Measurements from ENCODE around the gene PFDN6. TPM values are rescaled to one million over a fixed set of nuclear protein-coding genes. Genes with fewer than 3 reads are reported as not detected.
A peak's percentile ranks its signal among the peaks of the same experiment; 100 is the strongest.

Gene PFDN6
- polyA plus RNA-seq, 1 donor (not counting 4 experiments of a cell fraction or from before 2014, with no cell fraction given) = 106 TPM

GRCh38 chr6:33313709-33314514 lies 24.5 kb downstream of the PFDN6 start, which contains the start of gene TAPBP:
Gene TAPBP (minus strand): TSS chr6:33314078. CDS start chr6:33314041, 37 bp downstream.
- Histone ChIP-seq H3K9ac (ENCODE audit: control insufficient read depth, extremely low read depth, insufficient read depth, low read length) (peak within 1 kb of the TSS; percentile 99), H3K9me1 (ENCODE audit: control insufficient read depth, extremely low read depth, insufficient read depth, low read length) (no peaks in the 10 kb centered on the region), H3K27me3 (ENCODE audit: control insufficient read depth, extremely low read depth, insufficient read depth, low read length) (no peaks in the 10 kb centered on the region), H2AFZ (ENCODE audit: control insufficient read depth, low read length) (peak within 1 kb of the TSS; percentile 76), H3K4me1 (ENCODE audit: control insufficient read depth, extremely low read depth, insufficient read depth, low read length) (peaks cover 23% of the 10 kb centered on the region), H3K27ac (ENCODE audit: control insufficient read depth, insufficient read depth, low read length) (peak within 1 kb of the TSS; percentile 96), H3K9me3 (ENCODE audit: control insufficient read depth, low read depth, low read length) (no peaks in the 10 kb centered on the region), H3K4me2 (ENCODE audit: control insufficient read depth, extremely low read depth, insufficient read depth, low read depth, low read length) (peak within 1 kb of the TSS; percentile 76), H3K4me3 (ENCODE audit: control insufficient read depth in 2 of 3, extremely low read depth in 1 of 3, insufficient read depth in 2 of 3, low read depth in 1 of 3, low read length in 3 of 3) (peak within 1 kb of the TSS; percentile 69 to 95 (median 95)), H4K20me1 (ENCODE audit: control insufficient read depth, extremely low read depth, insufficient read depth, low read length) (no peaks in the 10 kb centered on the region), H3K79me2 (ENCODE audit: control insufficient read depth, insufficient read depth, low read length) (peaks cover 46% of the 10 kb centered on the region), H3K36me3 (ENCODE audit: control insufficient read depth in 2 of 2, extremely low read depth in 1 of 2, insufficient read depth in 2 of 2, low read length in 2 of 2) (peaks cover 10 to 11% of the 10 kb centered on the region in 2 experiments)
- dilution Hi-C loops (cut with MboI; ENCODE audit: extremely low pct_ligation_motif_present, low sequenced_read_pairs) = no loop called here
- DNase-seq (ENCODE audit: low read depth, low spot score) (no peak), FAIRE-seq (no peak)
- no peak for TF ChIP-seq CTCF (optimal IDR thresholded peaks at IDR 0.05 in 1 of 3, IDR thresholded peaks at IDR 0.05 in 1 of 3, conservative IDR thresholded peaks at IDR 0.05 in 1 of 3; ENCODE audit: extremely low read depth in 1 of 3, insufficient read depth in 2 of 3, low read length in 3 of 3)
- no peak for TF ChIP-seq EZH2 (IDR thresholded peaks at IDR 0.05; ENCODE audit: low read length)

GRCh38 chr6:33314515-33314942 lies 25.1 kb downstream of the PFDN6 start:
- H3K36me3 ChIP-seq (ENCODE audit: control insufficient read depth in 2 of 2, extremely low read depth in 1 of 2, insufficient read depth in 2 of 2, low read length in 2 of 2) = peaks cover 16 to 17% of the 10 kb centered on the region in 2 experiments
- H3K9me3 ChIP-seq (ENCODE audit: control insufficient read depth, low read depth, low read length) = no peaks in the 10 kb centered on the region
- H3K4me1 ChIP-seq (ENCODE audit: control insufficient read depth, extremely low read depth, insufficient read depth, low read length) = peaks cover 26% of the 10 kb centered on the region
- no peak for TF ChIP-seq EZH2 (IDR thresholded peaks at IDR 0.05; ENCODE audit: low read length)
- TF ChIP-seq CTCF (optimal IDR thresholded peaks at IDR 0.05 in 1 of 3, IDR thresholded peaks at IDR 0.05 in 1 of 3, conservative IDR thresholded peaks at IDR 0.05 in 1 of 3; ENCODE audit: extremely low read depth in 1 of 3, insufficient read depth in 2 of 3, low read length in 3 of 3) = no peak
- peak overlapping the region; percentile 5 for H2AFZ ChIP-seq (ENCODE audit: control insufficient read depth, low read length)
- H3K9ac ChIP-seq (ENCODE audit: control insufficient read depth, extremely low read depth, insufficient read depth, low read length) = peak overlapping the region; percentile 99
- no peak for FAIRE-seq
- H3K27ac ChIP-seq (ENCODE audit: control insufficient read depth, insufficient read depth, low read length) = peak overlapping the region; percentile 96
- H3K79me2 ChIP-seq (ENCODE audit: control insufficient read depth, insufficient read depth, low read length) = peaks cover 51% of the 10 kb centered on the region
- H3K27me3 ChIP-seq (ENCODE audit: control insufficient read depth, extremely low read depth, insufficient read depth, low read length) = no peaks in the 10 kb centered on the region
- H4K20me1 ChIP-seq (ENCODE audit: control insufficient read depth, extremely low read depth, insufficient read depth, low read length) = no peaks in the 10 kb centered on the region
- H3K9me1 ChIP-seq (ENCODE audit: control insufficient read depth, extremely low read depth, insufficient read depth, low read length) = no peaks in the 10 kb centered on the region
- peak overlapping the region; percentile 69 to 95 (median 95) for H3K4me3 ChIP-seq (ENCODE audit: control insufficient read depth in 2 of 3, extremely low read depth in 1 of 3, insufficient read depth in 2 of 3, low read depth in 1 of 3, low read length in 3 of 3)
- DNase-seq (ENCODE audit: low read depth, low spot score) = no peak
- H3K4me2 ChIP-seq (ENCODE audit: control insufficient read depth, extremely low read depth, insufficient read depth, low read depth, low read length) = peak overlapping the region; percentile 76
- dilution Hi-C loops (cut with MboI; ENCODE audit: extremely low pct_ligation_motif_present, low sequenced_read_pairs) = no loop called here
